Smooth muscle cell of trachea (primary cell): ENCODE measurements around the gene CENPS. TPM values are rescaled to one million over a fixed set of nuclear protein-coding genes. Genes with fewer than 3 reads are reported as not detected.

Experiments used
- total RNA-seq: library from RNA; depleted of rRNA; stranded (reverse); fragments of >200 nt; gene quantifications from 2 replicates; pipeline ENCODE4 v1.2.1, GENCODE V29; 2014

The CENPS gene
- 10.6 and 16.7 TPM in 2 replicates for total RNA-seq

DNA sequence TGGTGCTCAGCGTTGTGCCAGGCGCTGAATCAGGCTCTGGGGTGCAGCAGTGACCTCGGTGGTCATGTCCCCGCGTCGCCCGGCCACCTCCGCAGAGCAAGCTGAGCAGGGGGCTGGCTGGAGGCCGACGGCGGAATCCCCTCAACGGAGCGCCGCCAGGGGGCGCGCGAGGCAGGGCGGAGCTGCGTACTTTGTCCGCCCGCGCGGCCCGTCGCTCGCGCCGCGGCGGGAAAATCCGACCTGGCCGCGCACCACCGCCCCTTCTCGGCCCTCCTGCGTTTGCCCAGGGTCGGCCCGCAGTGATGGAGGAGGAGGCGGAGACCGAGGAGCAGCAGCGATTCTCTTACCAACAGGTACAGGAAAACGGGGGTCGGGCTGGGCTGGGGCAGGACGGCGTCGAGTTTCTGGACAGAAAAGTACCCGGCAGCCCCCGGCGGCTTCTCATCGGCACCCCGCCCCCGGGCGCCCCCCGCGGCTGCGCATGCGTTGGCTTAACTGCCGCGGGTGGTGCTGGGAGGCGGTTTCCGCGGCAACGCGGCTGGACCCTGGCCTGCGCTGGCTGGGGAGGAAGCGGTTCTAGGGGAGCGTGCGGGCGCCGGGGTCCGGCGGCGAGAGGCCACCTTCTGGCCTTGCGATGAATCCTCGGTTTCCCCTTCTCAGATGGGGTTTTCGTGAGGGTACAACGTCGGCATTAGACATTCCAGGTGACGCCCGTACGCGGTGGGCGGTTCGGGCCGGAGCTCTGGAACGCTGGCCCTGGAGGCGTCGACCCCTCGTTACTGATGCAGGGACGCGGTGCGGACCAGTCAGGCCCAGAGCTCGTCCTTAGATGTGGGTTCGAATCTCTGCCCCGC, at the start of gene CENPS:
TSS of gene CENPS (plus strand) at position 218 of the 854 bp plus-strand sequence. CDS start at position 303, 85 bp downstream.

DNA sequence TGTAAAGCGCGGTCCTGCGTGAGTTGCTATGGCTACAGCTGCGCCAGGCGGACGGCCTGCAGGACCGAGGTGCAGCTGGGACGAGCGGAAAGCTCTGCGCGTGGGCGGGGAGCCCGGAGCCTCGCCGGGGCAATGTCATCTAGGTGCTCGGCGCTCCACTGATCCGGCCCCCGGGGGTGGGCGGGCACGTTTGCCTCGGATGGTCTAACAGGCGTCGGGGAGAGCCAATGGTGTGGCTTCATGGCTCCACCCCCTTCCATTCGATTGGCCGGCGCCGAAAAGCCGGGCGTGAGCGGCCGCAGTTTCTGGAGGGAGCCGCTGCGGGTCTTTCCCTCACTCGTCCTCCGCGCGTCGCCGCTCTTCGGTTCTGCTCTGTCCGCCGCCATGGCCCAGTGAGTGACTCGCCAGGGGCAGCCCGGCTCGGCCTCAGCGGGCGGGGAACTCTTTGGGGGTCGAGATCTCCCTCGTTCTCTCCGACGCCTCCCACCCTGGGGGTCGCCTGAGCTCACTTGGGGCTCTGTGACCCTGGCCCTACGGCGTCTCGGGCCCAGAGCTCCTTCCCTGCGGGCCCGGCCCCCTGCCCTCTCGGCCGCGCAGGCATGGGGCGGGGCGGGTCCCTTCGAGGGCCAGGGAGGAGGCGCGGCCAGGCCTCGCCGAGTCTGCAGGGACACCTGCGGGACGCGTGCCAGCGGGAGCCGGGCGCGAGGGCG, 31.3 kb upstream of the CENPS start, which contains the start of gene PGD:
TSS of gene PGD (plus strand) at position 331 of the 710 bp plus-strand sequence. CDS start at position 385, 54 bp downstream.

DNA sequence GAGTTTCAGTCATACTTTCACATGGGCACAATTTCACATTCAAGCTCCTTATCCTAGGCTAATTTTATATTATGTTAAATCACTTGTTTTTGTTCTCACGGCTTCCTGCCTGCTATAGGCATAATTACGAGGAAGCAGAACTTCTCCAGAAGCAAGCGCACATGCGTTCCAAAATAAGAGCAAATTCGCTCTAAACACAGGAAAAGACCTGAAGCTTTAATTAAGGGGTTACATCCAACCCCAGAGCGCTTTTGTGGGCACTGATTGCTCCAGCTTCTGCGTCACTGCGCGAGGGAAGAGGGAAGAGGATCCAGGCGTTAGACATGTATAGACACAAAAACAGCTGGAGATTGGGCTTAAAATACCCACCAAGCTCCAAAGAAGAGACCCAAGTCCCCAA, 19.5 kb downstream of the CENPS start, which contains the start of gene CORT:
TSS of gene CORT (plus strand) at position 281 of the 400 bp plus-strand sequence. CDS start 193 bp downstream, outside the sequence.

DNA sequence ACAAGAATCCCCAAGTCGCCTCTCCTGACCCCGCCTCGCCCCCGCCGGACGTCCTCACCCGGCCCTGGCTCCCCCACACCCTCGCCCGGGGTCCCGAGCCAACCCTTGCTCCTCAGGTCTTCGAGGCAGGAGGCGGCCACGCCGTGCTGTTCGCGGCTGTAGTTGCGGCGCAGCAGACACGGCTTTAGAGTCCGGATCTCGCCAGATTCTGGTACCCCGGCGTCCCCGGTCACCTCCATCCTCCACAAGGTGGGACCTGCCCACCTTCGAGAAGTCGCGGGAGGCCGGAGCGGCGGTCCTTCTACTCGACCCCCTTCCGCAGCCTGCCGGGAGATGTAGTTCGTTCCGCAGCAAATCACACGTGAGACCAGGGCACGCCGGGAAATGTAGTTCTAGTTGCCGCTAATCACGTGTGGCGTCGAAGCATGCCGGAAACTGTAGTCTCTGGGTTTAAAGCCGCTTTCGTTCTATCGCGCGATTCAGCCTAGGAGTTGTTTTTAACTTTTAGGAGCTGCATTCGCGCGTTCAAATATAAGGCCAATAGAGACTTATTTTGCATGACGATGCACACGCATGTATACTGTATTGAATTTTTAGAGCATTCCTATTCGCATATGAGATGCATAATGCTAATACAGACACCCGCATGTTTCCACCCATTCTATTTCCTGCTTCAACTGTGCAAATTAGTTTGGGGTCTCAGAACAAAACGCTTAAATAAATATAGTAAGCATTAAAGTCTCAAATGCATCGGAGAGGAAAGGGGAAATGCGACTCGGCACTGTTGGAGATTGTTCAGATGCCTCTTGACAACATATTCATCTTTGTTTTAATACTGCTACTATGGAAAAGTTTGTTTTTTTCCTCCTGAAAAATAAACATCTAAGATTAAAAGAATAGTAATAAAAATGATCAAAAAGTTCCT, 42.2 kb downstream of the CENPS start, which contains the start of gene DFFA:
TSS of gene DFFA (minus strand) at position 310 of the 925 bp plus-strand sequence. CDS start at position 239, 71 bp downstream.

DNA sequence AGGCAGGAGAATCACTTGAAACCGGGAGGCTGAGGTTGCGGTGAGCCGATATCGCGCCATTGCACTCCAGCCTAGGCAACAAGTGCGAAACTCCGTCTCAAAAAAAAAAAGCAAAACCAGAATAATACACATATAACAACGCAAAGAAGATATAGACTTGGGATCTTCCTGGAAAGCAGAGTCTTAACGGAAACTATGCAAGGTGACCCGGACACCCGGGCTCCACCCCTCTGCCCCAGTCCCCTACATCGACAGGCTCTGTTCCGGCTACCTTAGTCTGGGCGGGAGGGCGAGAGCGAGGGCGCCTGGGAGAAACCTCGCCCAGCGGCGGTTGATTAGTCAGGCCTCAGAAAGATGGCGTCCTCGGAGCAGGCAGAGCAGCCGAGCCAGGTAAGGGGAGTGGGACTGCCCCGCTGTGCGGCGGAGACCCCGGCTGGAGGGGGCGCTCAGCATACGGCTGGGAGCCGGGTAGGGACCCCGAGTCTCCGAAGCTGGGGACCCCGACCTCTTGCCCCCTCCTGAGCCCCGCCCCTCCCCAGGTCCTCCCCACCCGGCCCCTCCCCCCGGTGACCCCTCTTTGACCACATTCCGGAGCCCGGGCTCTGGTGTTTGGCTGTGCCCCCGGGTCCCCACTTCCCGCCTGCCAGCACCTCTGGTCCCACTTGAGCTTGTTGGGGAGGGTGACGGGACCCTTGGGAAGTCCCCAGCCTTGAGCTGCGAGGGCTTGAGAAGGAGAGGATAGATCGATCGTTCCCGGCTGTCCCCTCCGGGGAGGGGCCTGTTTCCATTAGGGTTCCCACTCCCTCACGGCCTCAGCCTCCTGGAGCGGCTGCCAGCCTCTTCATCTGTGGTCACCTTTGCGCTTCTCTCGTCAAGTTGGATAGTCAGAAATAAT, 44.6 kb downstream of the CENPS start, which contains the start of gene PEX14:
TSS of gene PEX14 (plus strand) at position 338 of the 895 bp plus-strand sequence. CDS start at position 355, 17 bp downstream.

Other genes with a start within 250 kb of the CENPS start
- gene KIF1B, start 219.9 kb upstream of the CENPS start, total RNA-seq, result 31.1 and 43.6 TPM in 2 replicates
- 234 and 565 TPM in 2 replicates for gene PGD, start 31.4 kb upstream of the CENPS start, total RNA-seq
- not detected in 2 replicates for gene CORT, start 19.6 kb downstream of the CENPS start, total RNA-seq
- 34.2 and 45.5 TPM in 2 replicates for gene DFFA, start 42.1 kb downstream of the CENPS start, total RNA-seq
- gene PEX14, start 44.5 kb downstream of the CENPS start, total RNA-seq, result 16.0 and 17.5 TPM in 2 replicates